Parathyroid adenoma (tissue), 2 donors: ENCODE measurements around the gene OSBPL2.

Experiments used
- H2AFZ ChIP-seq: fragments of 300-600 bp; sonication (generic); one replicate; pipeline ENCODE4 v1.7.0; 2017; ENCODE audit warnings: antibody characterized with exemption, mild to moderate bottlenecking
- H3K27ac ChIP-seq: fragments of 300-600 bp; sonication (generic); one replicate; pipeline ENCODE4 v1.7.0; 2017
- H3K27me3 ChIP-seq: fragments of 300-600 bp; sonication (generic); one replicate; pipeline ENCODE4 v1.7.0; 2017; ENCODE audit warnings: low read length; ENCODE audit not compliant: control insufficient read depth, insufficient read depth
- H3K36me3 ChIP-seq: fragments of 300-600 bp; sonication (generic); one replicate; pipeline ENCODE4 v1.7.0; 2017; ENCODE audit warnings: low read length; ENCODE audit not compliant: control insufficient read depth, insufficient read depth
- H3K4me1 ChIP-seq: fragments of 300-600 bp; sonication (generic); one replicate; pipeline ENCODE4 v1.7.0; 2017; ENCODE audit warnings: control low read depth
- H3K4me2 ChIP-seq: fragments of 300-600 bp; sonication (generic); one replicate; pipeline ENCODE4 v1.7.0; 2017; ENCODE audit warnings: low read length
- H3K4me3 ChIP-seq: fragments of 300-600 bp; sonication (generic); one replicate; pipeline ENCODE4 v1.7.0; 2017; ENCODE audit warnings: low read depth, low read length
- H3K79me2 ChIP-seq: fragments of 300-600 bp; sonication (generic); one replicate; pipeline ENCODE4 v1.7.0; 2017; ENCODE audit warnings: control low read depth
- H3K9ac ChIP-seq: fragments of 300-600 bp; sonication (generic); one replicate; pipeline ENCODE4 v1.7.0; 2017; ENCODE audit warnings: mild to moderate bottlenecking
- H3K9me3 ChIP-seq: fragments of 300-600 bp; sonication (generic); one replicate; pipeline ENCODE4 v1.7.0; 2017; ENCODE audit warnings: low read length; ENCODE audit not compliant: control insufficient read depth
- TF ChIP-seq, protein P1 (sequence below): fragments of 300-600 bp; sonication (generic); IDR thresholded peaks from one replicate; pipeline ENCODE4 v1.7.0; 2017; ENCODE audit warnings: antibody characterized with exemption, mild to moderate bottlenecking
- donor health status: primary hyperparathyroidism.

OSBPL2 gene

GRCh38 chr20:62336775-62337557 lies 98.6 kb downstream of the OSBPL2 start:
- Histone ChIP-seq H2AFZ (no peak overlapping the region), H3K36me3 (no peaks in the 10 kb centered on the region), H3K4me1 (no peaks in the 10 kb centered on the region), H3K27ac (no peak overlapping the region), H3K9me3 (no peaks in the 10 kb centered on the region), H3K4me3 (no peak overlapping the region), H3K79me2 (peaks cover 3% of the 10 kb centered on the region), H3K4me2 (no peak overlapping the region), H3K27me3 (no peaks in the 10 kb centered on the region), H3K9ac (no peak overlapping the region)
- TF ChIP-seq, protein P1, sequence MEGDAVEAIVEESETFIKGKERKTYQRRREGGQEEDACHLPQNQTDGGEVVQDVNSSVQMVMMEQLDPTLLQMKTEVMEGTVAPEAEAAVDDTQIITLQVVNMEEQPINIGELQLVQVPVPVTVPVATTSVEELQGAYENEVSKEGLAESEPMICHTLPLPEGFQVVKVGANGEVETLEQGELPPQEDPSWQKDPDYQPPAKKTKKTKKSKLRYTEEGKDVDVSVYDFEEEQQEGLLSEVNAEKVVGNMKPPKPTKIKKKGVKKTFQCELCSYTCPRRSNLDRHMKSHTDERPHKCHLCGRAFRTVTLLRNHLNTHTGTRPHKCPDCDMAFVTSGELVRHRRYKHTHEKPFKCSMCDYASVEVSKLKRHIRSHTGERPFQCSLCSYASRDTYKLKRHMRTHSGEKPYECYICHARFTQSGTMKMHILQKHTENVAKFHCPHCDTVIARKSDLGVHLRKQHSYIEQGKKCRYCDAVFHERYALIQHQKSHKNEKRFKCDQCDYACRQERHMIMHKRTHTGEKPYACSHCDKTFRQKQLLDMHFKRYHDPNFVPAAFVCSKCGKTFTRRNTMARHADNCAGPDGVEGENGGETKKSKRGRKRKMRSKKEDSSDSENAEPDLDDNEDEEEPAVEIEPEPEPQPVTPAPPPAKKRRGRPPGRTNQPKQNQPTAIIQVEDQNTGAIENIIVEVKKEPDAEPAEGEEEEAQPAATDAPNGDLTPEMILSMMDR: no peak

- TF ChIP-seq, protein P1: no peak
- H3K27me3 ChIP-seq: no peaks in the 10 kb centered on the region
- H3K9ac ChIP-seq: no peak overlapping the region
- H3K36me3 ChIP-seq: no peaks in the 10 kb centered on the region
- H3K4me3 ChIP-seq: no peak overlapping the region
- H3K9me3 ChIP-seq: no peaks in the 10 kb centered on the region
- H3K4me1 ChIP-seq: no peaks in the 10 kb centered on the region
- no peak overlapping the region for H3K27ac ChIP-seq
- H3K4me2 ChIP-seq: no peak overlapping the region
- no peak overlapping the region for H2AFZ ChIP-seq
- peaks cover 3% of the 10 kb centered on the region for H3K79me2 ChIP-seq
Measured at GRCh38 chr20:62337558-62338293, 99.4 kb downstream of the OSBPL2 start.

DNA sequence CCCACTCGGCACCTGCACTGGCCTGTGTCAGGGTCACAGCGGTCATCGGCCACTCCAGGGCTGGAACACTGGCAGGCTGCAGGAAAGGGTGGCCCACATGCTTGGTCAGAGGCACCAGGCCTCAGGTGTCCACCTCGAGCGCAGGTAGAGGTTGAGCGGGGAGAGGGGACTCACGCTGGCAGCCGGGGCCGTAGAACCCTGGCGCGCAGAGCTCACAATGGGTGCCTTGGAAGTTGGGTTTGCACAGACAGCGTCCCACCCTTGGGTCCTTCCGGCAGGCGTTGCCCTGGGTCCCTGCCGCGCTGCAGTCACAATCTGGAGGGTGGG lies 99.9 kb downstream of the OSBPL2 start:
- no peak overlapping the region for H3K4me3 ChIP-seq
- no peak overlapping the region for H3K9ac ChIP-seq
- H2AFZ ChIP-seq: no peak overlapping the region
- no peak overlapping the region for H3K27ac ChIP-seq
- no peaks in the 10 kb centered on the region for H3K9me3 ChIP-seq
- H3K27me3 ChIP-seq: no peaks in the 10 kb centered on the region
- H3K79me2 ChIP-seq: peaks cover 3% of the 10 kb centered on the region
- no peaks in the 10 kb centered on the region for H3K4me1 ChIP-seq
- H3K36me3 ChIP-seq: no peaks in the 10 kb centered on the region
- H3K4me2 ChIP-seq: no peak overlapping the region
- TF ChIP-seq, protein P1: no peak

DNA sequence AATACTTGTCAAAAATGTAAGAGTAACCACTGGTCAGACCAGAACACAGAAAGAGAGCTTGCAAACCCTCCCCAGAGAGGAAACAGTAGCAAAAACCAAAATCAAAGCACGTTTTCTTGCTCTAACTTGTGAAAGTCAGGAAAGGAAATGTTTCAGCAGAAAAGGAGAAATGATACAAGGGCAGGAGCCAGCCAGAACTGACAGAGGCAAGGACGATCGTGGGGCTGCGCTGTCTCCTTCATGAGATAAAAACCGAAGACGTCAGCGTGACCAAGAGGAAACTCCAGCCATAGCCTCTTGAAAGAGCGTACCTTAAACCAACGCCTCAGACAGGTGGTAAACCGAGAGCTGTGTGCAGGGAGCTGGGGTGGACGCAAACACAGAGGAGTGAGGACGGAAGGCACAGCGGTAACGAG lies 101.3 kb downstream of the OSBPL2 start:
- Histone ChIP-seq H3K9ac (no peak overlapping the region), H3K36me3 (no peaks in the 10 kb centered on the region), H3K27me3 (no peaks in the 10 kb centered on the region), H3K4me1 (no peaks in the 10 kb centered on the region), H3K4me2 (no peak overlapping the region), H2AFZ (no peak overlapping the region), H3K27ac (no peak overlapping the region), H3K9me3 (no peaks in the 10 kb centered on the region), H3K79me2 (peaks cover 3% of the 10 kb centered on the region), H3K4me3 (no peak overlapping the region)
- TF ChIP-seq, protein P1: no peak
